GM12878 (cell line): ENCODE data around the gene F2. TPM values are rescaled to one million over a fixed set of nuclear protein-coding genes. Genes with fewer than 3 reads are reported as not detected.

Experiments used
- ATAC-seq: fragments of 200-7000 bp; cut with Tn5 transposase; 3 replicates; pipeline ENCODE4 v1.9.1; 2020; ENCODE audit warnings: mild to moderate bottlenecking, moderate library complexity
- BruUV-seq: library from RNA; stranded (reverse); fragments of 400-500 nt; replicated peaks from 2 replicates; lab custom pipeline; 2021; lab: Mats Ljungman, UMichigan
- CTCF ChIA-PET: fragments of 300-600 bp; sonication (Branson Sonifier 250); formaldehyde crosslinking; extraction: SDS; loops from one replicate; lab custom pipeline; 2021; ENCODE audit warnings: inconsistent platforms; lab: Yijun Ruan, JAX
- POLR2A ChIA-PET: fragments of 350-600 bp; formaldehyde crosslinking; extraction: SDS; loops from one replicate; lab custom pipeline; 2021; ENCODE audit warnings: inconsistent platforms; lab: Charles Lee
- RAD21 ChIA-PET: fragments of 300-600 bp; sonication (Branson Sonifier 250); formaldehyde crosslinking; loops from one replicate; lab custom pipeline; 2023; ENCODE audit warnings: antibody characterized with exemption; ENCODE audit not compliant: unreplicated experiment; lab: Charles Lee
- SMC1A ChIA-PET: fragments of 300-600 bp; sonication (Branson Sonifier 250); formaldehyde crosslinking; loops from one replicate; lab custom pipeline; 2023; ENCODE audit not compliant: unreplicated experiment, uncharacterized antibody; lab: Charles Lee
- DNase-seq: peaks from one replicate; pipeline ENCODE4 v3.0.0-alpha.2; 2011; ENCODE audit warnings: low read depth, low spot score
- FAIRE-seq: peaks from 3 replicates; lab custom pipeline; 2011; peaks lifted over from hg19 to GRCh38; lab: Jason Lieb, UNC
- H2AFZ ChIP-seq: 2 replicates; pipeline ENCODE4 v1.6.0; 2011; ENCODE audit warnings: low read depth, low read length, control low read depth; ENCODE audit not compliant: control insufficient read depth
- H3K27ac ChIP-seq: 2 replicates; pipeline ENCODE4 v1.5.1; 2011; ENCODE audit warnings: control low read depth; ENCODE audit not compliant: control insufficient read depth, insufficient read depth
- H3K27me3 ChIP-seq, 2 experiments: replicated peaks in 1 of 2; 2 replicates each; pipeline versions ENCODE4 v1.6.0 to v1.6.1; 2011; ENCODE audit warnings: low read length in 1 of 2; ENCODE audit not compliant: control insufficient read depth in 2 of 2, insufficient read depth in 2 of 2
- H3K36me3 ChIP-seq, 2 experiments: 2 replicates each; pipeline ENCODE4 v1.5.1; 2011; ENCODE audit warnings: low read length in 1 of 2; ENCODE audit not compliant: control insufficient read depth in 2 of 2, insufficient read depth in 2 of 2
- H3K4me1 ChIP-seq: 2 replicates; pipeline ENCODE4 v1.6.1; 2011; ENCODE audit warnings: mild to moderate bottlenecking, low read length, moderate library complexity, mixed read lengths; ENCODE audit not compliant: control insufficient read depth, insufficient read depth
- H3K4me2 ChIP-seq: 2 replicates; pipeline ENCODE4 v1.6.0; 2011; ENCODE audit warnings: control low read depth; ENCODE audit not compliant: control insufficient read depth, insufficient read depth
- H3K4me3 ChIP-seq: fragments of 200-600 bp; sonication (generic); 2 replicates; pipeline ENCODE4 v1.5.1; 2016
- H3K79me2 ChIP-seq: 2 replicates; pipeline ENCODE4 v1.6.0; 2011; ENCODE audit warnings: low read length; ENCODE audit not compliant: control insufficient read depth, insufficient read depth
- H3K9ac ChIP-seq: 2 replicates; pipeline ENCODE4 v1.8.0; 2011; ENCODE audit warnings: low read length, control low read depth, mixed read lengths; ENCODE audit not compliant: control insufficient read depth, insufficient read depth
- H3K9me3 ChIP-seq: replicated peaks from 3 replicates; pipeline ENCODE4 v1.5.1; 2011; ENCODE audit warnings: mild to moderate bottlenecking, low read length; ENCODE audit not compliant: control insufficient read depth, insufficient read depth
- H4K20me1 ChIP-seq: 2 replicates; pipeline ENCODE4 v1.6.0; 2011; ENCODE audit not compliant: control insufficient read depth, insufficient read depth
- CBX5 ChIP-seq: sonication (generic); IDR thresholded peaks from 2 replicates; pipeline ENCODE4 v1.6.1; 2016; ENCODE audit warnings: low read depth, moderate library complexity, mild to moderate bottlenecking, inconsistent platforms
- CREM ChIP-seq: IDR thresholded peaks from 2 replicates; pipeline ENCODE4 v1.6.1; 2014; ENCODE audit warnings: antibody characterized with exemption, low read depth
- GABPA ChIP-seq: IDR thresholded peaks from 2 replicates; pipeline ENCODE4 v1.6.1; 2014; ENCODE audit warnings: antibody characterized with exemption, low read depth, mild to moderate bottlenecking, inconsistent platforms
- HDGF ChIP-seq: fragments of 450-650 bp; IDR thresholded peaks from 2 replicates; pipeline ENCODE4 v1.6.1; 2016; ENCODE audit warnings: antibody characterized with exemption
- IRF4 ChIP-seq: IDR thresholded peaks from 2 replicates; pipeline ENCODE4 v1.6.1; 2011; ENCODE audit warnings: low read depth, low read length
- MAX ChIP-seq: IDR thresholded peaks from 2 replicates; pipeline ENCODE4 v1.6.1; 2012; ENCODE audit warnings: low read depth, low read length, improper control_type of control experiment
- NFYB ChIP-seq: IDR thresholded peaks from 2 replicates; pipeline ENCODE4 v1.6.1; 2011; ENCODE audit warnings: low read depth, mild to moderate bottlenecking, low read length, improper control_type of control experiment, moderate library complexity; ENCODE audit not compliant: insufficient read depth
- POLR2A ChIP-seq: IDR thresholded peaks from 2 replicates; pipeline ENCODE4 v1.6.1; 2011; ENCODE audit warnings: low read depth, mild to moderate bottlenecking, low read length
- SKIL ChIP-seq: fragments of 450-650 bp; IDR thresholded peaks from 2 replicates; pipeline ENCODE4 v1.6.1; 2017; ENCODE audit warnings: mild to moderate bottlenecking, low read depth, inconsistent platforms; ENCODE audit not compliant: poor library complexity, severe bottlenecking
- SP1 ChIP-seq: IDR thresholded peaks from one replicate; pipeline ENCODE4 v1.6.1; 2011; ENCODE audit warnings: low read depth, low read length
- YY1 ChIP-seq: IDR thresholded peaks from 2 replicates; pipeline ENCODE4 v1.6.1; 2011; ENCODE audit warnings: low read depth, mild to moderate bottlenecking, low read length
- ZNF207 ChIP-seq: fragments of 450-650 bp; IDR thresholded peaks from 2 replicates; pipeline ENCODE4 v1.6.1; 2014; ENCODE audit warnings: antibody characterized with exemption, mild to moderate bottlenecking, borderline replicate concordance
- ZNF384 ChIP-seq: IDR thresholded peaks from 2 replicates; pipeline ENCODE4 v1.6.1; 2012; ENCODE audit warnings: low read depth, mild to moderate bottlenecking, low read length, improper control_type of control experiment, borderline replicate concordance
- ZNF687 ChIP-seq: fragments of 450-650 bp; IDR thresholded peaks from 2 replicates; pipeline ENCODE4 v1.6.1; 2017; ENCODE audit warnings: mild to moderate bottlenecking, moderate library complexity
- WGBS: methylation state at CpG from one replicate; pipeline ENCODE4 v1.1.6; 2016; ENCODE audit warnings: low lambda C conversion rate; ENCODE audit not compliant: insufficient replicate concordance, insufficient coverage; ENCODE audit errors: missing lambda C conversion rate; 5-methylcytosine and 5-hydroxymethylcytosine counted together
- in situ Hi-C: fragments of 300-500 bp; cut with MboI; formaldehyde crosslinking; loops from 9 replicates; pipeline ENCODE4 v1.14.3; 2018; ENCODE audit warnings: mixed read lengths
- intact Hi-C: fragments of 100-400 bp; cut with micrococcal nuclease; formaldehyde crosslinking; loops from one replicate; pipeline ENCODE4 v1.14.2; 2022; ENCODE audit not compliant: unreplicated experiment
- polyA plus RNA-seq, 11 experiments: library from polyadenylated mRNA; depleted of rRNA in 4 of 11; unstranded in 6 of 11; stranded (reverse) in 5 of 11; fragments of >200 nt; fragmentation: Nextera tagmentation in 4 of 11; fragmentation: Illumina TruSeq in 1 of 11; extraction: Ambion mirVana in 4 of 11; extraction: Trizol in 1 of 11; gene quantifications; 1 replicate in 1 of 11; 2 replicates in 10 of 11; pipeline versions ENCODE4 v1.2.1 to v1.2.3, GENCODE V29; 2011 to 2016; ENCODE audit warnings: inconsistent platforms in 2 of 11, missing spikeins in 2 of 11, low read depth in 1 of 11
- total RNA-seq, 4 experiments: library from RNA; depleted of rRNA in 3 of 4; stranded (reverse); fragments of >200 nt in 3 of 4; fragmentation: Illumina TruSeq in 1 of 4; extraction: Trizol in 1 of 4; gene quantifications; 2 replicates each; pipeline versions ENCODE4 v1.2.1 to v1.2.3, GENCODE V29; 2013 to 2021

F2 gene
- total and polyA plus RNA-seq, 10 of the 15 experiments (the other 5 are each of a cell fraction or from before 2014, with no cell fraction given) = 0.23 to 0.72 TPM; not detected in 8

- CTCF ChIA-PET = no interaction called here
- peaks cover 5 to 10% of the 10 kb centered on the region in 2 experiments; a peak in 3 of 4 replicates for H3K36me3 ChIP-seq
- intact Hi-C loops = no loop called here
- no peaks in the 10 kb centered on the region for H3K9me3 ChIP-seq
- TF ChIP-seq ZNF384 (no peak), ZNF687 (no peak), HDGF (no peak), MAX (no peak), POLR2A (no peak), SP1 (no peak), YY1 (no peak), SKIL (no peak), CREM (no peak), CBX5 (no peak), ZNF207 (no peak), NFYB (no peak), GABPA (no peak), IRF4 (no peak)
- TF ChIP-seq, all 136 proteins: peak for 0
- Histone ChIP-seq H2AFZ (no peak overlapping the region), H3K27ac (no peak overlapping the region), H3K4me2 (no peak overlapping the region), H3K27me3 (no peaks in the 10 kb centered on the region), H3K4me3 (no peak overlapping the region), H3K79me2 (peaks cover 13% of the 10 kb centered on the region), H3K9ac (no peak overlapping the region), H3K4me1 (no peaks in the 10 kb centered on the region), H4K20me1 (no peaks in the 10 kb centered on the region)
- in situ Hi-C loops = no loop called here
- POLR2A ChIA-PET = no interaction called here
- SMC1A ChIA-PET = interaction anchor here (0.8 kb wide), 1 partner anchor 12 kb away, joined by 3 read pairs; no protein-coding TSS in a partner anchor
- ATAC-seq (no peak), FAIRE-seq (no peak), DNase-seq (no peak)
- no TSS peak for BruUV-seq
- RAD21 ChIA-PET = no interaction called here
- 97% methylated on average over 11 of the region's 11 CpGs for WGBS
Observed at GRCh38 chr11:46696212-46696558, 22.8 kb upstream of the F2 start.
